ENCODE measurements around the gene G6PC3.

Gene G6PC3

DNA sequence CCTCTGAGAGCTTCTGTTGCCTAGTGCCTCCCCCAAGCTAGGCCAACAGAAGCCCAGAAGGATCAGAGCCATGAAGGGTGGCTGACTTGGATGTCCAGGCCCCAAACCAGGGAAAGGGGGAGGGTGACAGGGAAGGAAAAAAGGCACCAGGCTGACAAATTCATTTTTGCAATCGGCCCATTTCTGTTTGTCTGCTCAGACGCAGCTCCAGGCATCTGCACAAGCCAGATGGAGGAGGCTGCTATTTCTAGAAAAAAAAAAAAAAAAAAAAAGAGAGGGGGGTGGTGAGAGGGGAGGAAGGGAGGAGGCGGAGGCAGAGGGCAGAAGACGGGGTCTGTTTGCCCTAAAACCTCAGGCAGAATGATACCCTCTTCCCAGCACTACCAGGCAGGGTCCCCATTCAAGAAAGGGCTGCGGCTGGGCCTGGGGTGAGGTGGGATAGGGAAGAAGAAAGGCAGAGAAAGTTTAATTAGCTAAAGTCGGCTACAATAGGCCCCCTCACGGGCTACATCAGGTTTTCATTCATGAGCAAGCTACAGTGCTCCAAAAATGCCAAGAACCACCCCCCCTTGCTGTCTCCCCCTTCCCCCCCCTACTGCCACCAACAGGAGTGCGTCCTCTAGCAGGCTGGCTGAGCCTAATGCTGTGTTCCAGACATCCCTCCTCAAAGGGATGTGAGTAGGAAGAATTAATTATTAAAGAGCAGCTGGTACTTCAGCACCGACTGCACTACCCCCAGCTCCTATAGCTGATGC lies 50.5 kb downstream of the G6PC3 start:
- DNase-seq (ENCODE audit: low read depth): no peak
- no peak overlapping the region for H3K4me3 ChIP-seq (ENCODE audit: low read depth, low read length)

DNA sequence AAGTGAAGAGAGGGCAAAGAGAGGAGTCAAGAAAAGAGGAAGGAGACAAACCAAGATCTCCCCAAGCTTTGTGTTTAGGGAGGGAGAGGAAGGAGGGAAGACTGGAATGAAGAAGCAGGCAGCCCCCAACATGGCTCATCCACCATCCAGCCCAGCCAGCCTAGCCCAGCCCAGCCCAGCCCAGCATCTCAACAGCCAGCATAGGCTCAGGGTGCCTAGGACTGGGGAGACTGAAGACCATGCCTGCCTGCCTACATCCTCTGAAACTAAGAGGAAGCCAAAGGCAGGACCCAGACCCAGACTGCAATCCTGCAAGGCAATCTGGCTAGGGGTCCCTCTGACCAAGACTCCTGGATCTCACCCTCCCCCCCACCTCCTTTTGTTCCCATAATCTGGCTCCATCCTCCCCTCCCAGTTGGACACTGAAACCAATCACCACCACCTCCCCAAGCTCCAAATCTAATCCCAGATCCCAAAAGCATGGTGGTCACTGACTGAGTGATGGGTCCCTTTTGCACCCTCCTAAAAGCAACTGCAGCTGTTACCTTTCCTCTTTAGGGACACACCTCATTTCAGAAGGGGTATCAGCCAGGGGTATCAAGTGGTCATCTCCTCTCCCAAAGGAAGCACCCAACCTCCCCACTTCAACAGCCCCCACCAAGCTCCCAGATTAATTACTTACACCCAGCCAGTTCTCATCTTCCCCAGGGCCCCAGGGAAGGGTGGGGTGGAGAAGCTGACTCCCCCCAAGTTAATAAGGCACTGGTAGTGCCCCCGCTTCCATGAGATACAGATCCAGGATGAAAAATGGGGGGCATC lies 51.7 kb downstream of the G6PC3 start:
- DNase-seq (ENCODE audit: low read depth): peak; percentile 36
- TF ChIP-seq, protein P1, sequence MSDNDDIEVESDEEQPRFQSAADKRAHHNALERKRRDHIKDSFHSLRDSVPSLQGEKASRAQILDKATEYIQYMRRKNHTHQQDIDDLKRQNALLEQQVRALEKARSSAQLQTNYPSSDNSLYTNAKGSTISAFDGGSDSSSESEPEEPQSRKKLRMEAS (IDR thresholded peaks at IDR 0.05; ENCODE audit: low read depth, low read length): no peak
- no peak for TF ChIP-seq MYC (IDR thresholded peaks at IDR 0.05; ENCODE audit: low read depth, low read length)
- TF ChIP-seq CTCF (IDR thresholded peaks at IDR 0.05; ENCODE audit: low read depth, low read length): no peak
- TF ChIP-seq POLR2A (IDR thresholded peaks at IDR 0.05; ENCODE audit: extremely low read depth, insufficient read length): no peak
- peak overlapping the region; percentile 55 for H3K4me3 ChIP-seq (ENCODE audit: low read depth, low read length)

More for the DNA sequence above, 50.5 kb downstream of the G6PC3 start:
- TF ChIP-seq CTCF (IDR thresholded peaks at IDR 0.05; ENCODE audit: low read depth, low read length): no peak

- TF ChIP-seq CTCF (IDR thresholded peaks at IDR 0.05; ENCODE audit: low read depth, low read length): no peak
- no peak for TF ChIP-seq MYC (IDR thresholded peaks at IDR 0.05; ENCODE audit: low read depth, low read length)
- no peak for TF ChIP-seq POLR2A (IDR thresholded peaks at IDR 0.05; ENCODE audit: extremely low read depth, insufficient read length)
- TF ChIP-seq, protein P1 (IDR thresholded peaks at IDR 0.05; ENCODE audit: low read depth, low read length): no peak
- DNase-seq (ENCODE audit: low read depth): no peak
- peak overlapping the region; percentile 55 for H3K4me3 ChIP-seq (ENCODE audit: low read depth, low read length)
Measured at GRCh38 chr17:44122816-44123355, 52.4 kb downstream of the G6PC3 start.

DNA sequence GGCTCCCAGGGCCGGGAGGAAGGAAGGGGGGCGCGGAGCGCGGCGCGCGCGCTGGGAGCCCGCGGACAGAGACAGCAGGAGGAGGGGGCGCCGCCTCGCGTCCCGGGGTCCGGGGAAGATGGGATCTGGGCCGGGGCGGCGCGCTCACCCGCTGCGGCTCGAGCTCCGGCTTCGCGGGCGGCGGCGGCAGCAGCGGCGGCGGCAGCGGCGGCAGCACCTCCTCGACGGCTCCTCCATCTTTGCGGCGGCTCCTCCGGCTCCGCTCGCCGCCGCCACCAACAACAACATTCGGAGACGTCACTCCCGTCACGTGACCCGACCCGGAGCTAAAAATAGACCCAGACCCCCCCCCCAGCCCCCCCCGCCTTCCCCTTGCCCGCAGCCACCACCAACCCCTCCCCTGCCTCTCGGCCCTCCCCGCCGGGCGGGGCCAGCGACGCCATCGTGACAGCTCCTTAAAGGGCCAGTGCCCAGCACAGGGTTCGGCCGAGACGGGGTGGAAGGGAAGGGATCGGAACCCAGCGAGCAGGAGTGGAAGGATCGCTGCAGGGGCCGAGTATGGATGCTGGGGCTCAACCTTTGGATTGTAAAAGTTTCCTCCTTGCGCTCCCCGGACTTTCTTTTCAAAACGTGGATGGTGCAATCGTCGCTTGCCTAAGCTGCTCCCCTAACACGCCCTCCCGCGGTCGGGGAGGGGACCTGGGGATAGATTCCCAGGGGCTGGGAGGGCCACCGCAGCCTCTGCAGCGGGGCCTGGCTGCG lies 53.0 kb downstream of the G6PC3 start, which contains the start of gene HDAC5:
Gene HDAC5 (minus strand): TSS at position 286 of the 762 bp plus-strand sequence. CDS start 6,126 bp downstream, outside the sequence.
- DNase-seq (ENCODE audit: low read depth): peak; percentile 91
- peak within 1 kb of the TSS; percentile 74 for H3K4me3 ChIP-seq (ENCODE audit: low read depth, low read length)
- TF ChIP-seq MYC (IDR thresholded peaks at IDR 0.05; ENCODE audit: low read depth, low read length) (no peak; the same call in 1 of the 2 replicates), CTCF (IDR thresholded peaks at IDR 0.05; ENCODE audit: low read depth, low read length) (peak; percentile 55), POLR2A (IDR thresholded peaks at IDR 0.05; ENCODE audit: extremely low read depth, insufficient read length) (peak; percentile 4)
- TF ChIP-seq, protein P1 (IDR thresholded peaks at IDR 0.05; ENCODE audit: low read depth, low read length): peak; percentile 59

GRCh38 chr17:44124118-44124438 lies 53.5 kb downstream of the G6PC3 start:
- H3K4me3 ChIP-seq (ENCODE audit: low read depth, low read length): peak overlapping the region; percentile 74
- no peak for DNase-seq (ENCODE audit: low read depth)
- TF ChIP-seq MYC (IDR thresholded peaks at IDR 0.05; ENCODE audit: low read depth, low read length) (no peak), CTCF (IDR thresholded peaks at IDR 0.05; ENCODE audit: low read depth, low read length) (no peak), POLR2A (IDR thresholded peaks at IDR 0.05; ENCODE audit: extremely low read depth, insufficient read length) (no peak)
- TF ChIP-seq, protein P1 (IDR thresholded peaks at IDR 0.05; ENCODE audit: low read depth, low read length): no peak

Data from NB4 (cell line).